WTC11 (cell line): ENCODE data around the gene TANGO6. TPM values are rescaled to one million over a fixed set of nuclear protein-coding genes. Genes with fewer than 3 reads are reported as not detected.
A peak's percentile ranks its signal among the peaks of the same experiment; 100 is the strongest.

Source experiments
- ATAC-seq: fragments of 200-7000 bp; cut with Tn5 transposase; 2 replicates; pipeline ENCODE4 v1.10.0; 2021; ENCODE audit warnings: mild to moderate bottlenecking, moderate library complexity
- CTCF ChIA-PET: fragments of 300-600 bp; sonication (Branson Sonifier 250); formaldehyde crosslinking; loops from one replicate; lab custom pipeline; 2021; ENCODE audit warnings: antibody characterized with exemption; lab: Charles Lee
- POLR2A ChIA-PET: fragments of 350-600 bp; sonication (Branson Sonifier 250); formaldehyde crosslinking; loops from one replicate; lab custom pipeline; 2021; ENCODE audit warnings: antibody characterized with exemption; lab: Charles Lee
- DNase-seq: peaks from one replicate; pipeline ENCODE4 v3.0.0; 2021; ENCODE audit warnings: low spot score
- H3K27ac Mint-ChIP-seq: 2 replicates; pipeline ENCODE4 v1.8.0; 2021; ENCODE audit warnings: mixed read lengths
- H3K27me3 Mint-ChIP-seq: 2 replicates; pipeline ENCODE4 v1.8.0; 2021; ENCODE audit warnings: low read depth, mild to moderate bottlenecking, moderate library complexity, mixed read lengths
- H3K36me3 Mint-ChIP-seq: 2 replicates; pipeline ENCODE4 v1.8.0; 2021; ENCODE audit warnings: mixed read lengths
- H3K4me1 Mint-ChIP-seq: 2 replicates; pipeline ENCODE4 v1.8.0; 2022; ENCODE audit warnings: mixed read lengths
- H3K4me3 Mint-ChIP-seq: 2 replicates; pipeline ENCODE4 v1.8.0; 2021; ENCODE audit warnings: mild to moderate bottlenecking, moderate library complexity, mixed read lengths
- H3K9me3 Mint-ChIP-seq: 2 replicates; pipeline ENCODE4 v1.8.0; 2021; ENCODE audit warnings: mixed read lengths
- AFF4 ChIP-seq: sonication (generic); formaldehyde crosslinking; IDR thresholded peaks from 2 replicates; pipeline ENCODE4 v1.8.1; 2023; ENCODE audit warnings: mild to moderate bottlenecking, missing genetic modification reagents, borderline replicate concordance
- AR ChIP-seq: fragments of 250-450 bp; sonication (Bioruptor Pico); IDR thresholded peaks from 2 replicates; pipeline ENCODE4 v1.9.0; 2021; ENCODE audit warnings: mild to moderate bottlenecking
- ATF1 ChIP-seq: sonication (generic); formaldehyde crosslinking; IDR thresholded peaks from 2 replicates; pipeline ENCODE4 v1.8.1; 2023; ENCODE audit warnings: mild to moderate bottlenecking, moderate library complexity, missing genetic modification reagents
- E2F5 ChIP-seq: sonication (generic); formaldehyde crosslinking; IDR thresholded peaks from 2 replicates; pipeline ENCODE4 v1.8.1; 2022; ENCODE audit warnings: mild to moderate bottlenecking, moderate library complexity, missing genetic modification reagents
- EMX1 ChIP-seq: fragments of 250-450 bp; sonication (Bioruptor Pico); IDR thresholded peaks from 2 replicates; pipeline ENCODE4 v1.8.0; 2021; ENCODE audit warnings: mild to moderate bottlenecking
- FOXJ3 ChIP-seq: sonication (generic); formaldehyde crosslinking; IDR thresholded peaks from 2 replicates; pipeline ENCODE4 v1.9.0; 2021; ENCODE audit warnings: missing genetic modification reagents, mild to moderate bottlenecking, borderline replicate concordance
- FOXP1 ChIP-seq: sonication (generic); formaldehyde crosslinking; IDR thresholded peaks from 2 replicates; pipeline ENCODE4 v1.8.0; 2022; ENCODE audit warnings: missing genetic modification reagents, mild to moderate bottlenecking, moderate library complexity, borderline replicate concordance
- GRHL2 ChIP-seq: fragments of 250-450 bp; sonication (Bioruptor Pico); IDR thresholded peaks from 2 replicates; pipeline ENCODE4 v1.8.0; 2022; ENCODE audit warnings: mild to moderate bottlenecking, moderate library complexity; ENCODE audit not compliant: insufficient replicate concordance, severe bottlenecking
- MYBL2 ChIP-seq: sonication (generic); formaldehyde crosslinking; IDR thresholded peaks from 2 replicates; pipeline ENCODE4 v1.8.1; 2023; ENCODE audit warnings: mild to moderate bottlenecking, moderate library complexity, missing genetic modification reagents
- NR2C2 ChIP-seq: sonication (generic); formaldehyde crosslinking; IDR thresholded peaks from 2 replicates; pipeline ENCODE4 v1.8.0; 2022; ENCODE audit warnings: mild to moderate bottlenecking, missing genetic modification reagents
- RELA ChIP-seq: sonication (generic); formaldehyde crosslinking; IDR thresholded peaks from 2 replicates; pipeline ENCODE4 v1.8.1; 2022; ENCODE audit warnings: missing genetic modification reagents, mild to moderate bottlenecking, borderline replicate concordance
- ZMAT4 ChIP-seq: fragments of 250-450 bp; sonication (Bioruptor Pico); IDR thresholded peaks from 2 replicates; pipeline ENCODE4 v1.9.0; 2021; ENCODE audit warnings: mild to moderate bottlenecking
- ZNF219 ChIP-seq: sonication (generic); formaldehyde crosslinking; IDR thresholded peaks from 2 replicates; pipeline ENCODE4 v1.8.0; 2023; ENCODE audit warnings: missing genetic modification reagents, mild to moderate bottlenecking, borderline replicate concordance
- ZNF232 ChIP-seq: sonication (generic); formaldehyde crosslinking; IDR thresholded peaks from 2 replicates; pipeline ENCODE4 v1.8.0; 2022; ENCODE audit warnings: mild to moderate bottlenecking, missing genetic modification reagents
- ZNF263 ChIP-seq: sonication (generic); formaldehyde crosslinking; IDR thresholded peaks from 2 replicates; pipeline ENCODE4 v1.8.1; 2022; ENCODE audit warnings: low read depth, mild to moderate bottlenecking, moderate library complexity, missing genetic modification reagents
- total RNA-seq: library from RNA; stranded (reverse); gene quantifications from 3 replicates; pipeline ENCODE4 v1.2.3, GENCODE V29; 2021
- TF ChIP-seq, protein P1 (sequence below): sonication (generic); formaldehyde crosslinking; IDR thresholded peaks from 2 replicates; pipeline ENCODE4 v1.8.1; 2022; ENCODE audit warnings: mild to moderate bottlenecking, missing genetic modification reagents, moderate library complexity, borderline replicate concordance
- TF ChIP-seq, protein P2 (sequence below): fragments of 250-450 bp; sonication (Bioruptor Pico); IDR thresholded peaks from 2 replicates; pipeline ENCODE4 v2.1.2; 2022; ENCODE audit warnings: mild to moderate bottlenecking, moderate library complexity
- TF ChIP-seq, protein P3 (sequence below): fragments of 200-600 bp; IDR thresholded peaks from 2 replicates; pipeline ENCODE4 v1.8.0; 2022; ENCODE audit warnings: antibody characterized with exemption
- TF ChIP-seq, protein P4 (sequence below): sonication (generic); formaldehyde crosslinking; IDR thresholded peaks from 2 replicates; pipeline ENCODE4 v1.8.0; 2022; ENCODE audit warnings: mild to moderate bottlenecking, missing genetic modification reagents

Gene TANGO6
- total RNA-seq, 1 experiment from 2014 or later: 15.6 TPM

DNA sequence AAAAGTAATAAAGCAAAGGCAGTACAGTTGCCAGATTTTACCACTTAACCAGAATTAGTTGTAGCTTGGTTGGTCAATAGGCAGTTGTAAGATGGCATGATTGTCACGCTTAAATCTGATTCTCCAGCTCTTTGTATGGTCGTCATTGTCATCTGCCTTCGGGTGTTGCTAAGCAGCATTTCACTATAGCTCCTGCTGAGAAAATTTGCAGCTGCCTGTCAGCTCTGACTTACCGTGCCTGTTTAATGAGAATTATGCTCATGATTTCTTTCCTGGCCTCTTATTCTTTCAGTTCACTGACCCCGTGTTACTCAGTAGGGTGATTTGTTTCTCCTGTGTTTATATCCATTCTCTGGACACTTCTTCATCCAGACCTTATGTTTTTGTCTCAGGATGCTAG is 66.7 kb downstream of the TANGO6 start (continued):
- TF ChIP-seq, protein P1, sequence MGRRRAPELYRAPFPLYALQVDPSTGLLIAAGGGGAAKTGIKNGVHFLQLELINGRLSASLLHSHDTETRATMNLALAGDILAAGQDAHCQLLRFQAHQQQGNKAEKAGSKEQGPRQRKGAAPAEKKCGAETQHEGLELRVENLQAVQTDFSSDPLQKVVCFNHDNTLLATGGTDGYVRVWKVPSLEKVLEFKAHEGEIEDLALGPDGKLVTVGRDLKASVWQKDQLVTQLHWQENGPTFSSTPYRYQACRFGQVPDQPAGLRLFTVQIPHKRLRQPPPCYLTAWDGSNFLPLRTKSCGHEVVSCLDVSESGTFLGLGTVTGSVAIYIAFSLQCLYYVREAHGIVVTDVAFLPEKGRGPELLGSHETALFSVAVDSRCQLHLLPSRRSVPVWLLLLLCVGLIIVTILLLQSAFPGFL (CRISPR knock-in tag): no peak
- TF ChIP-seq AFF4 (no peak), FOXJ3 (CRISPR knock-in tag) (no peak), ZMAT4 (CRISPR knock-in tag) (no peak), E2F5 (CRISPR knock-in tag) (no peak), ATF1 (CRISPR knock-in tag) (no peak)

DNA sequence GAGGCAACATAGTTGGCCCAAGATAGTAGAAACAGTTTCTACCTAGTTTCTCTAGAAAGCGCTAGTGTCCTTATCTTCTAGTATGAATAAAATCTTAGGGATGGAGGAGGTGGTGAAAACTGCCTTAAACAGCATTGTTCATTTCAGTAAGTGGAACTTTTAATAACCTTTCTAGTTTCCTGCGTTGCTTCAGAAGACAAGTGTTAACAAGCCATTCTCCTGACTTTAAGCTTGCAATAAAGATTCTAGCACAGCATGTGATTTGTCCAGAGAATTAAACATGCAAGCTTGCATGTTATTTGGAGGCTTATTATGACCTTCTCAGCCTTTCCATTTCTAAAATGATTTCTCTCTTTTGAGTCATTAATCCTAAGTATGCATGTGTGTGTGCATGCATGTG is 72.3 kb downstream of the TANGO6 start:
- H3K27ac Mint-ChIP-seq: peak overlapping the region; percentile 54; the same call in 1 of the 2 replicates
- CTCF ChIA-PET: no interaction called here

More for the DNA sequence above, 72.3 kb downstream of the TANGO6 start:
- no peaks in the 10 kb centered on the region for H3K4me1 Mint-ChIP-seq
- no peak for TF ChIP-seq AR (CRISPR knock-in tag)
- TF ChIP-seq ZNF219 (CRISPR knock-in tag): no peak
- no peak for TF ChIP-seq RELA (CRISPR knock-in tag)
- TF ChIP-seq ZNF232 (CRISPR knock-in tag): no peak
- TF ChIP-seq, protein P2, sequence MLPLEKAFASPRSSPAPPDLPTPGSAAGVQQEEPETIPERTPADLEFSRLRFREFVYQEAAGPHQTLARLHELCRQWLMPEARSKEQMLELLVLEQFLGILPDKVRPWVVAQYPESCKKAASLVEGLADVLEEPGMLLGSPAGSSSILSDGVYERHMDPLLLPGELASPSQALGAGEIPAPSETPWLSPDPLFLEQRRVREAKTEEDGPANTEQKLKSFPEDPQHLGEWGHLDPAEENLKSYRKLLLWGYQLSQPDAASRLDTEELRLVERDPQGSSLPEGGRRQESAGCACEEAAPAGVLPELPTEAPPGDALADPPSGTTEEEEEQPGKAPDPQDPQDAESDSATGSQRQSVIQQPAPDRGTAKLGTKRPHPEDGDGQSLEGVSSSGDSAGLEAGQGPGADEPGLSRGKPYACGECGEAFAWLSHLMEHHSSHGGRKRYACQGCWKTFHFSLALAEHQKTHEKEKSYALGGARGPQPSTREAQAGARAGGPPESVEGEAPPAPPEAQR (CRISPR knock-in tag): no peak
- no peak for TF ChIP-seq NR2C2 (CRISPR knock-in tag)
- TF ChIP-seq, protein P3, sequence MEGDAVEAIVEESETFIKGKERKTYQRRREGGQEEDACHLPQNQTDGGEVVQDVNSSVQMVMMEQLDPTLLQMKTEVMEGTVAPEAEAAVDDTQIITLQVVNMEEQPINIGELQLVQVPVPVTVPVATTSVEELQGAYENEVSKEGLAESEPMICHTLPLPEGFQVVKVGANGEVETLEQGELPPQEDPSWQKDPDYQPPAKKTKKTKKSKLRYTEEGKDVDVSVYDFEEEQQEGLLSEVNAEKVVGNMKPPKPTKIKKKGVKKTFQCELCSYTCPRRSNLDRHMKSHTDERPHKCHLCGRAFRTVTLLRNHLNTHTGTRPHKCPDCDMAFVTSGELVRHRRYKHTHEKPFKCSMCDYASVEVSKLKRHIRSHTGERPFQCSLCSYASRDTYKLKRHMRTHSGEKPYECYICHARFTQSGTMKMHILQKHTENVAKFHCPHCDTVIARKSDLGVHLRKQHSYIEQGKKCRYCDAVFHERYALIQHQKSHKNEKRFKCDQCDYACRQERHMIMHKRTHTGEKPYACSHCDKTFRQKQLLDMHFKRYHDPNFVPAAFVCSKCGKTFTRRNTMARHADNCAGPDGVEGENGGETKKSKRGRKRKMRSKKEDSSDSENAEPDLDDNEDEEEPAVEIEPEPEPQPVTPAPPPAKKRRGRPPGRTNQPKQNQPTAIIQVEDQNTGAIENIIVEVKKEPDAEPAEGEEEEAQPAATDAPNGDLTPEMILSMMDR: no peak
- TF ChIP-seq EMX1 (CRISPR knock-in tag): no peak
- TF ChIP-seq, protein P4, sequence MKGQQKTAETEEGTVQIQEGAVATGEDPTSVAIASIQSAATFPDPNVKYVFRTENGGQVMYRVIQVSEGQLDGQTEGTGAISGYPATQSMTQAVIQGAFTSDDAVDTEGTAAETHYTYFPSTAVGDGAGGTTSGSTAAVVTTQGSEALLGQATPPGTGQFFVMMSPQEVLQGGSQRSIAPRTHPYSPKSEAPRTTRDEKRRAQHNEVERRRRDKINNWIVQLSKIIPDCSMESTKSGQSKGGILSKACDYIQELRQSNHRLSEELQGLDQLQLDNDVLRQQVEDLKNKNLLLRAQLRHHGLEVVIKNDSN: no peak
- TF ChIP-seq GRHL2 (CRISPR knock-in tag): no peak
- no peak for TF ChIP-seq FOXP1 (CRISPR knock-in tag)
- TF ChIP-seq MYBL2 (CRISPR knock-in tag): no peak
- no peak for TF ChIP-seq ZNF263 (CRISPR knock-in tag)
- TF ChIP-seq, all 79 proteins: peak for 0
- DNase-seq (no peak), ATAC-seq (no peak)
- no peaks in the 10 kb centered on the region for H3K9me3 Mint-ChIP-seq
- peaks cover 7% of the 10 kb centered on the region; the same call in 1 of the 2 replicates for H3K36me3 Mint-ChIP-seq
- POLR2A ChIA-PET: no interaction called here
- H3K27me3 Mint-ChIP-seq: no peaks in the 10 kb centered on the region
- H3K4me3 Mint-ChIP-seq: no peak overlapping the region
